OCI-LY7 (cell line): Measurements from ENCODE around the gene PRAMEF8. TPM values are rescaled to one million over a fixed set of nuclear protein-coding genes. Genes with fewer than 3 reads are reported as not detected.
"Not testable (repeated sequence)": the region's sequence is repeated elsewhere in the genome, so short reads cannot be mapped to it uniquely, and the experiment has no call there.

Experiments
- BruUV-seq: library from RNA; stranded (reverse); fragments of 400-500 nt; replicated peaks from 2 replicates; lab custom pipeline; 2021; lab: Mats Ljungman, UMichigan
- CTCF ChIA-PET: fragments of 300-600 bp; sonication (Branson Sonifier 250); formaldehyde crosslinking; loops from one replicate; lab custom pipeline; 2022; ENCODE audit warnings: antibody characterized with exemption; ENCODE audit not compliant: unreplicated experiment; lab: Charles Lee
- POLR2A ChIA-PET: fragments of 300-600 bp; sonication (Branson Sonifier 250); formaldehyde crosslinking; loops from one replicate; lab custom pipeline; 2022; ENCODE audit warnings: antibody characterized with exemption; lab: Charles Lee
- DNase-seq: peaks from one replicate; pipeline ENCODE4 v3.0.0-alpha.2; 2015; ENCODE audit warnings: low spot score
- H2AFZ ChIP-seq: fragments of 200-600 bp; sonication (generic), shearing (Covaris generic); 2 replicates; pipeline ENCODE4 v1.6.1; 2014; ENCODE audit warnings: mild to moderate bottlenecking, antibody characterized with exemption, low read length, moderate library complexity
- H3K27ac ChIP-seq: fragments of 200-600 bp; sonication (generic); 2 replicates; pipeline ENCODE4 v1.5.1; 2014; ENCODE audit warnings: mixed run types, low read depth, mild to moderate bottlenecking, moderate library complexity, low read length, inconsistent platforms; ENCODE audit not compliant: poor library complexity, severe bottlenecking
- H3K36me3 ChIP-seq: fragments of 200-600 bp; sonication (generic); 2 replicates; pipeline ENCODE4 v1.6.1; 2014; ENCODE audit warnings: mild to moderate bottlenecking, antibody characterized with exemption, low read length, moderate library complexity, mixed read lengths; ENCODE audit not compliant: insufficient read depth
- H3K4me1 ChIP-seq: fragments of 200-600 bp; sonication (generic); 2 replicates; pipeline ENCODE4 v1.5.1; 2014; ENCODE audit warnings: mild to moderate bottlenecking, low read length; ENCODE audit not compliant: insufficient read depth, poor library complexity, severe bottlenecking
- H3K4me2 ChIP-seq: fragments of 200-600 bp; sonication (generic); 2 replicates; pipeline ENCODE4 v1.6.1; 2014; ENCODE audit warnings: mild to moderate bottlenecking, low read length
- H3K4me3 ChIP-seq: fragments of 200-600 bp; sonication (generic); 2 replicates; pipeline ENCODE4 v1.5.1; 2014; ENCODE audit warnings: mild to moderate bottlenecking, low read depth, low read length; ENCODE audit not compliant: poor library complexity, severe bottlenecking
- H3K79me2 ChIP-seq: fragments of 200-600 bp; sonication (generic); 2 replicates; pipeline ENCODE4 v1.6.1; 2016; ENCODE audit warnings: low read depth, mild to moderate bottlenecking, low read length, moderate library complexity, mixed read lengths; ENCODE audit not compliant: insufficient read depth
- H3K9me2 ChIP-seq: fragments of 200-600 bp; sonication (generic); 2 replicates; pipeline ENCODE4 v1.6.1; 2016; ENCODE audit warnings: mild to moderate bottlenecking, low read length, mixed read lengths; ENCODE audit not compliant: insufficient read depth
- H3K9me3 ChIP-seq: fragments of 200-600 bp; sonication (generic); 2 replicates; pipeline ENCODE4 v1.6.1; 2014; ENCODE audit warnings: mild to moderate bottlenecking, mixed run types, low read length, mixed read lengths
- H4K20me1 ChIP-seq: fragments of 200-600 bp; sonication (generic); 2 replicates; pipeline ENCODE4 v1.6.1; 2014; ENCODE audit warnings: mild to moderate bottlenecking, antibody characterized with exemption, low read length, moderate library complexity, mixed read lengths; ENCODE audit not compliant: insufficient read depth
- intact Hi-C: fragments of 100-400 bp; cut with micrococcal nuclease; formaldehyde crosslinking; loops from one replicate; pipeline ENCODE4 v1.10.0; 2022; ENCODE audit not compliant: unreplicated experiment
- small RNA-seq: library from RNA; depleted of rRNA; stranded (forward); fragments of <200 nt; gene quantifications from one replicate; pipeline ENCODE3, GENCODE V24; 2014
- total RNA-seq, 2 experiments: library from RNA; depleted of rRNA in 1 of 2; stranded (reverse); fragments of >200 nt in 1 of 2; shearing (Covaris generic) in 1 of 2; gene quantifications; 2 replicates each; pipeline ENCODE4 v1.2.3, GENCODE V29; 2014 to 2022

PRAMEF8 gene
- total RNA-seq, 2 experiments from 2014 or later: not detected

DNA sequence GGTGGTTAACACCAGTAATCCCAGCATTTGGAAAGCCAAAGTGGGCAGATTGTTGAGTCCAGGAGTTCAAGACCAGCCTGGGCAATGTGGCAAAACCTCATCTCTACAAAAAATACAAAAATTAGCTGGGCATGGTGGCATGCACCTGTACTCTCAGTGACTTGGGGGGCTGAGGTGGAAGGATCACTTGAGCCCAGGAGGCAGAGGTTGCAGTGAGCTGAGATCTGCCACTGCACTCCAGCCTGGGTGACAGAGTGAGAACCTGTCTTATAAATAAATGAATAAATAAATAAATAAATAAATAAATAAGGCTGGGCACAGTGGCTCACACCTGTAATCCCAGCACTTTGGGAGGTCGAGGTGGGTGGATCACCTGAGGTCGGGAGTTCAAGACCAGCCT is 52.9 kb downstream of the PRAMEF8 start:
- POLR2A ChIA-PET: not testable (repeated sequence)

More for the DNA sequence above, 52.9 kb downstream of the PRAMEF8 start:
- BruUV-seq, H3K4me2 ChIP-seq, H3K27ac ChIP-seq, H3K4me1 ChIP-seq, H3K9me3 ChIP-seq, DNase-seq, H3K4me3 ChIP-seq, H3K36me3 ChIP-seq, H4K20me1 ChIP-seq, H3K79me2 ChIP-seq, intact Hi-C loops, H2AFZ ChIP-seq, H3K9me2 ChIP-seq, CTCF ChIA-PET: not testable (repeated sequence)

Small RNAs within 50 kb of the gene (small RNA-seq; reads per million reads assigned to genes)
- gene RNU6-771P: not detected

Other genes starting within 250 kb of the PRAMEF8 start
- gene PRAMEF27, start 228.6 kb downstream of the PRAMEF8 start, total RNA-seq (2014; rRNA removed; shearing (Covaris generic)): not detected in 2 replicates
- gene PRAMEF27, start 228.6 kb downstream of the PRAMEF8 start, total RNA-seq (2022): not detected in 2 replicates
- gene HNRNPCL3, start 224.4 kb downstream of the PRAMEF8 start, total RNA-seq (2014; rRNA removed; shearing (Covaris generic)): not detected in 2 replicates
- gene HNRNPCL3, start 224.4 kb downstream of the PRAMEF8 start, total RNA-seq (2022): not detected in 2 replicates
- not detected in 2 replicates for gene PRAMEF25, start 214.4 kb downstream of the PRAMEF8 start, total RNA-seq (2014; rRNA removed; shearing (Covaris generic))
- not detected in 2 replicates for gene PRAMEF25, start 214.4 kb downstream of the PRAMEF8 start, total RNA-seq (2022)
- not detected in 2 replicates for gene HNRNPCL2, start 168.3 kb downstream of the PRAMEF8 start, total RNA-seq (2014; rRNA removed; shearing (Covaris generic))
- gene HNRNPCL2, start 168.3 kb downstream of the PRAMEF8 start, total RNA-seq (2022): not detected in 2 replicates
- gene PRAMEF26, start 129.1 kb downstream of the PRAMEF8 start, total RNA-seq (2014; rRNA removed; shearing (Covaris generic)): not detected in 2 replicates
- gene PRAMEF26, start 129.1 kb downstream of the PRAMEF8 start, total RNA-seq (2022): not detected in 2 replicates
- gene HNRNPCL4, start 119.5 kb downstream of the PRAMEF8 start, total RNA-seq (2014; rRNA removed; shearing (Covaris generic)): not detected in 2 replicates
- gene HNRNPCL4, start 119.5 kb downstream of the PRAMEF8 start, total RNA-seq (2022): not detected in 2 replicates
- gene PRAMEF9, start 113.3 kb downstream of the PRAMEF8 start, total RNA-seq (2014; rRNA removed; shearing (Covaris generic)): not detected in 2 replicates
- not detected in 2 replicates for gene PRAMEF9, start 113.3 kb downstream of the PRAMEF8 start, total RNA-seq (2022)
- gene PRAMEF13, start 83.7 kb downstream of the PRAMEF8 start, total RNA-seq (2014; rRNA removed; shearing (Covaris generic)): not detected in 2 replicates
- gene PRAMEF13, start 83.7 kb downstream of the PRAMEF8 start, total RNA-seq (2022): not detected in 2 replicates
- not detected in 2 replicates for gene PRAMEF18, start 59.0 kb downstream of the PRAMEF8 start, total RNA-seq (2014; rRNA removed; shearing (Covaris generic))
- not detected in 2 replicates for gene PRAMEF18, start 59.0 kb downstream of the PRAMEF8 start, total RNA-seq (2022)
- not detected in 2 replicates for gene PRAMEF5, start 30.9 kb downstream of the PRAMEF8 start, total RNA-seq (2014; rRNA removed; shearing (Covaris generic))
- gene PRAMEF5, start 30.9 kb downstream of the PRAMEF8 start, total RNA-seq (2022): not detected in 2 replicates
- gene PRAMEF33, start 18.4 kb upstream of the PRAMEF8 start, total RNA-seq (2014; rRNA removed; shearing (Covaris generic)): not detected in 2 replicates
- not detected in 2 replicates for gene PRAMEF33, start 18.4 kb upstream of the PRAMEF8 start, total RNA-seq (2022)
- not detected in 2 replicates for gene PRAMEF15, start 30.4 kb upstream of the PRAMEF8 start, total RNA-seq (2014; rRNA removed; shearing (Covaris generic))
- not detected in 2 replicates for gene PRAMEF15, start 30.4 kb upstream of the PRAMEF8 start, total RNA-seq (2022)
- gene PRAMEF14, start 62.0 kb upstream of the PRAMEF8 start, total RNA-seq (2014; rRNA removed; shearing (Covaris generic)): not detected in 2 replicates
- not detected in 2 replicates for gene PRAMEF14, start 62.0 kb upstream of the PRAMEF8 start, total RNA-seq (2022)
- not detected in 2 replicates for gene PRAMEF19, start 86.8 kb upstream of the PRAMEF8 start, total RNA-seq (2014; rRNA removed; shearing (Covaris generic))
- not detected in 2 replicates for gene PRAMEF19, start 86.8 kb upstream of the PRAMEF8 start, total RNA-seq (2022)
- not detected in 2 replicates for gene PRAMEF17, start 104.5 kb upstream of the PRAMEF8 start, total RNA-seq (2014; rRNA removed; shearing (Covaris generic))
- gene PRAMEF17, start 104.5 kb upstream of the PRAMEF8 start, total RNA-seq (2022): not detected in 2 replicates
- gene PRAMEF20, start 125.3 kb upstream of the PRAMEF8 start, total RNA-seq (2014; rRNA removed; shearing (Covaris generic)): not detected in 2 replicates
- not detected in 2 replicates for gene PRAMEF20, start 125.3 kb upstream of the PRAMEF8 start, total RNA-seq (2022)
- not detected in 2 replicates for gene LRRC38, start 228.9 kb upstream of the PRAMEF8 start, total RNA-seq (2014; rRNA removed; shearing (Covaris generic))
- not detected in 2 replicates for gene LRRC38, start 228.9 kb upstream of the PRAMEF8 start, total RNA-seq (2022)